Measurements from ENCODE around the gene DSCAM.

DSCAM gene

DNA sequence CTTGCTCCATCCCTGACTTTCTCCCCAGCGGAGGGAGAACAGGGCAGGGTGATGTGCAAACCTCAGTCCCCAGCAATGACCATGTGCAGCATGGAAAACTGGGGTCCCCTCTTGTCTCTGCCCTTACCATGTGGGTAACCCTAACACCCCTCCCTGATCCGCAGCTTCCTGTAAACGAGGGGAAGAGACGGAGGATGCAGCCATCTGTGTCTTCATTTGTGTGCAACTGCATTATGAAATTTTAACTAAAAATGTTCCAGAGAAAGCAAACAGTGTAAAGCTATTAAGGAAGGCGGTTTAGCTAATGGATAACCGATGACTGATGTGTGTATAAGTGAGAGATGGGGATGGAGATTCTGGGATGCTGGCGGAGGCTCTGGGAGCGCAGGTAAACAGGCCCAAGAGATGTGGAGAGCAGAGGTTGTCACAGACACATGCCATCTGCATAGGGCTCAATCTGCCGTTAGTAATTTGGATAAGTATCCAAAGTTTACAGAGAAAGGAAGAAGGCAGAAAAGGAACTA lies 206.6 kb downstream of the DSCAM start:
- Mint-ChIP-seq H3K27ac (no peak overlapping the region), H3K9me3 (peaks cover 6% of the 10 kb centered on the region), H3K4me1 (no peaks in the 10 kb centered on the region), H3K4me3 (no peak overlapping the region), H3K36me3 (no peaks in the 10 kb centered on the region)
- ATAC-seq (no peak), DNase-seq (ENCODE audit: low spot score in 2 of 2) (no peak)

DNA sequence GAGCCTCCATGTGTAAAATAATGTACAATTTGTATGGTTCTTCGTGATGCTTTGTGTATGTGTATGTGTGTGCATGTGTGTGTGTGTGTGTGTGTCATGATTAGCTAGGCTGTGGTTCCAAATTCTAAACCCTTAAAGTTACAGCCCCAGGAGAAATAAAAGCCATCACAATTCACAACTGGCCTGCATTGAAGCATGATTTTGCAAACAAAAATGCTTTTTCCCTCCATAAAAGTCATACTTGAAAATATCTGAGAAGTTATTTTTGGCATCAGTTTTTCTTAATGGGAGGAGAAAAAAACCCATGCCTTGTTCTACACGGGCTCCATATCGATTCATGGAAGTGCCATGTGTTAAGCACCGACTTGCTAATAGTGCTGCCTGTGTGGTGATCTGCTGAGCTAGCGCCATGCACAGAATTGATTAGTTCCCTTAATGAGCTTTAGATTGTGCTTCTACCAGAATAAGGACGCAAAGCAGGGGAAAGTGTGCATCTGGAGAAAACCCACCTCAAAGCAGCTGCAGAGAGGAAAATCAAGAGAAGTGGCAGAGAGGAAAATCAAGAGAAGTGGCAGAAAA lies 207.3 kb downstream of the DSCAM start:
- Mint-ChIP-seq H3K9me3 (peaks cover 9% of the 10 kb centered on the region), H3K4me1 (no peaks in the 10 kb centered on the region), H3K36me3 (no peaks in the 10 kb centered on the region), H3K27ac (no peak overlapping the region), H3K4me3 (no peak overlapping the region)
- DNase-seq (ENCODE audit: low spot score in 2 of 2) (no peak), ATAC-seq (no peak)

DNA sequence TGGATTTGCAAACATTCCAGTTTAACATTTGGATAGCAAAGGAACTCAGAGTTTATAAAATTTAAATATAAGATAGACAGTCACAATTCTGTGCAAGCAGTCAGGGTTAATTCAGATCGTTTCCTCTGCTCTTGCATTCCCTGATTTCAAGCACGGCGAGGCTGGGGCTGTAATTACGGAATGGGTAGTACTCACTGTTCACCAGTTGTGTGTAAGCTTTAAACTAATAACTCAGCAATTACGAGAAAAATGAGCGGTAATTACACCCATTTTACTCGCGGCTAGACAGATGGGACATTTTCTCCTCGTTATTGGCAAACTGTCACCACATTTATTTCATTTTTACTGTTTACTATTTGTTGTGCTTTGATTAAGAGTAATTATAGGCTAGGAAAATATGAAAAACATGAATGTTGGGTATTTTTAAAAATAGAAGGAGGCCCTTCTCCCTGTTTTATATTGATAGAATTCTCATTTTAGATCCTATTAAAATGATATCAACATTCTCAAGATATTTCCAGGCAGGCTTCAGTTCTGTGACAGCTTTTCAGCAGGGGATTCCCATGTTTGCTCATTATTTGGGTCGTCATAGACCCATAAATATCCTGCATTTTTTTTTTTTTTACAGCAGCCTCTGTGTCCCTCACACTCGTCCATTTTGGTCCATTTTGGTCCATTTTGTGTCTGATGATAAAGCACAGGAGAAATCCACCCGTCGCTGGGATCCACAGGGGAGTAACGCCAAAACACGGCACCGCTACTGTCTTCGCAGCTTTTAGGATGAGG lies 208.3 kb downstream of the DSCAM start:
- H3K36me3 Mint-ChIP-seq, result no peaks in the 10 kb centered on the region
- ATAC-seq (no peak), DNase-seq (ENCODE audit: low spot score in 2 of 2) (no peak)
- no peak overlapping the region for H3K27ac Mint-ChIP-seq
- H3K4me1 Mint-ChIP-seq, result no peaks in the 10 kb centered on the region
- no peak overlapping the region for H3K4me3 Mint-ChIP-seq
- H3K9me3 Mint-ChIP-seq, result peaks cover 9% of the 10 kb centered on the region

DNA sequence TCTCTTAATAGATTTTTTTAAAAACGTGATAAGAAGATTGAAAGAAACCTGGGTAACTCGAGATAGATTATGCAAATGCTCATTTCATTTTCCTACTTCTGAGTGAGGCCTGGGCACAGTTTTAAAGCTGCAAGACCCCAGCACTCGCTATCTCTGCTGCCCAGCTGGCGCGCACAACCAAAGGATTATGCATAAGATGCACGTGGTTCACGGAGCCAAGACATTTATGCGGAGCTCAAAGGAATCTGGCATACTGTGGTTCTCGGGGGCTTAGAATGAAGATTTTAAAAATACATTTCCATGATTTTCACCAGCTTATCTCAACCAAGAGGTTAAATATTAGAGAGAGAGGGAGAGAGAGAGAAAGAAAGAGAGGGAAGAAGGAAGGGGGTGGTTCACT lies 210.9 kb downstream of the DSCAM start:
- ATAC-seq, result no peak
- no peak overlapping the region for H3K4me3 Mint-ChIP-seq
- H3K36me3 Mint-ChIP-seq, result no peaks in the 10 kb centered on the region
- no peaks in the 10 kb centered on the region for H3K4me1 Mint-ChIP-seq
- no peak overlapping the region for H3K27ac Mint-ChIP-seq
- H3K9me3 Mint-ChIP-seq, result peaks cover 7% of the 10 kb centered on the region
- no peak for DNase-seq (ENCODE audit: low spot score in 2 of 2)

DNA sequence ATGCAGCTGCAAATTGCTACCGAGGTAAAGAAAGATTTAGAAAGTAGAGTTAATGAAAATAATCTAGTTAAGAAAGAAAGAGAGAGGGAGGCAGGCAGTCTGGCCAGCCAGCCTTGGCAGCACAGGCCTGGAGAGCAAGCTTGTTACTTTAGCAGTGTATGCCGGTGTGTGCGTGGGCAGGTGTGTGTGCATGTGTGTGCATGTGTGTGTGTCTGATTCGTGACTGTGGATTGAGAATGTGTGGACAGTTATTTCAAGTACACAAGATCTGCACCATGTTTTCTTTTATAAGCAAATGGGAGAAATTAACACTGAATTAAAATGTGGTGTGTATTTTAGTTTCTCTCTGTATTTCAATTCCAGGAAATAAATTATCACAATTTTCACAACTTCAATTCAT lies 211.6 kb downstream of the DSCAM start:
- ATAC-seq (no peak), DNase-seq (ENCODE audit: low spot score in 2 of 2) (no peak)
- Mint-ChIP-seq H3K9me3 (peaks cover 5% of the 10 kb centered on the region), H3K27ac (no peak overlapping the region), H3K4me3 (no peak overlapping the region), H3K36me3 (no peaks in the 10 kb centered on the region), H3K4me1 (no peaks in the 10 kb centered on the region)

DNA sequence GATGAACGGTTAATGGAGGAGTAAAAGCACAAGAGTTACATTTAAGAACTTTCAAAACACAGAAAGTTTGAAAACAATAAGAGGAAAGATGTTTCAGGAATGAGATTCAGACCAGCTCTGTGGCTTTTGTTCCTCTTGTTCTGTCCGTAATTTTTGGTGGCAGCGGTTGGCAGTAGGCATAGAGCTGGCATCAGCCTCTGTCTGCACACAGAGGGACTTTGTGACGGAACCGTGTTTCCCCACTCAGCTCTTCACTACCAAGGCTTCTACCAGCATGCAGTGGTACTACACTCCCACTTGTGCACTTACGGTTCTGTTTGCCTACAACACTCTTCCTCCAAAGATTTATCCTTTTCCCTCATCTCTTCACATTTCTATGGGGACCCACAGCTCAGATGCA lies 212.8 kb downstream of the DSCAM start:
- ATAC-seq (no peak), DNase-seq (ENCODE audit: low spot score in 2 of 2) (no peak)
- no peak overlapping the region for H3K27ac Mint-ChIP-seq
- H3K9me3 Mint-ChIP-seq, result peaks cover 7% of the 10 kb centered on the region
- no peak overlapping the region for H3K4me3 Mint-ChIP-seq
- H3K36me3 Mint-ChIP-seq, result no peaks in the 10 kb centered on the region
- no peaks in the 10 kb centered on the region for H3K4me1 Mint-ChIP-seq

DNA sequence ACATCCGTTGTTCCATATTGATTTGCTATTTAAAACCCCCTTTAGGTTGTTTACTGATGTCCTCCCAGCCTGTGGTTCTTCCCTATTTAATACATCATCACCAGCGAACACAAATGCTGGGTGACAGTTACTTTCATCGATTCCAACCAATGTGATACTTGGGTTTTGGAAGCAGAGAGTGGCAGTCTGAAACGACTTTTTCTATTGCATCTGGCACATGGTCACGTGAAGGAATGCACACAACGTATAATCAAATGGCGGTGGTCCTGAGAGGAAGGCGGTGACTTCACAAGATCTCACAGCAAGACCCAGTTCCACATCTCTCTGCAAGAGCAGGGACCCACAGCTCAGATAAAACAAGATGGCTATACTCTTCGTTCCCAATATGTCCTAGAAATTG lies 213.9 kb downstream of the DSCAM start:
- peaks cover 7% of the 10 kb centered on the region for H3K9me3 Mint-ChIP-seq
- H3K36me3 Mint-ChIP-seq, result no peaks in the 10 kb centered on the region
- no peak overlapping the region for H3K27ac Mint-ChIP-seq
- H3K4me1 Mint-ChIP-seq, result no peaks in the 10 kb centered on the region
- no peak for DNase-seq (ENCODE audit: low spot score in 2 of 2)
- no peak for ATAC-seq
- H3K4me3 Mint-ChIP-seq, result no peak overlapping the region

DNA sequence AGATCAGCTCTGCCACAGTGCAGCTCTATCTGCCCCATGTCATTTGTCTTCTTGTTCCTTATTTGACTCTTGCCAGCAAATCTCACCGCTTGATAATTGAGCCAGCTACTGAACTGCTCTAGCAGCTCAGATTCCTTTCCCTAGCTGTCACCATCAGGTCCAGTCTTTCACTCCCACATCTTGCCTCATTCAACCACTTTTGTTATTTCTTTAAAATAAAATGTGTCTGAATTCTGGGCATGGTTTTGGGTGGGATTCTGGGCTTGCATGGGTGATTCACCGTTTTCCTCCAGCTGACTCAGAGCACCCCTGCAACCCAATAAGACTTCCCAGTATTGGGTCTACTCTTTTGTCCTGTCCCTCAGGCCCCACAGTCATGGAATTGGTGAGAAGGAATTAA lies 215.7 kb downstream of the DSCAM start:
- no peaks in the 10 kb centered on the region for H3K36me3 Mint-ChIP-seq

DNA sequence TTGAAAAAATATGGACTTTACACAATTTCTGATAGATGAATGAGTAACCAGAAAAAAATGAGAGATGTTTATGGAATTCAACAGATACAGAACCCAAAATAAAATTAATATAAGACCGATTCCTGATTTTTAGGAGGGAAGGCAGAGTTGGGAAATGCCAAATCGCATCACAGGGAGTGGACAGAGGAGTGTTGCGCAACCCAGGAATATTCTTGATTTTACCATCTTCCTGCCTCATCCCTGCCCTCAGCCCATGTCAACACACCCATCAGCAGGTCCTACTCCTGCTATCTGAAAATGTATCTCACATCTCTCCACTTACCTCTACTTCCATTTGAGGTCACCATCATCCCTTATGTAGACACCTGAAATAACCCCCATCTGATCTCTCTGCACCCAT lies 221.0 kb downstream of the DSCAM start:
- no peaks in the 10 kb centered on the region for H3K4me1 Mint-ChIP-seq
- peaks cover 17% of the 10 kb centered on the region for H3K9me3 Mint-ChIP-seq
- no peak overlapping the region for H3K4me3 Mint-ChIP-seq
- ATAC-seq (no peak), DNase-seq (ENCODE audit: low spot score in 2 of 2) (no peak)
- H3K27ac Mint-ChIP-seq, result no peak overlapping the region
- H3K36me3 Mint-ChIP-seq, result no peaks in the 10 kb centered on the region

More for the DNA sequence above, 215.7 kb downstream of the DSCAM start:
- Mint-ChIP-seq H3K4me3 (no peak overlapping the region), H3K4me1 (no peaks in the 10 kb centered on the region), H3K27ac (no peak overlapping the region), H3K9me3 (peaks cover 11% of the 10 kb centered on the region)
- ATAC-seq, result no peak
- DNase-seq (ENCODE audit: low spot score in 2 of 2), result no peak

DNA sequence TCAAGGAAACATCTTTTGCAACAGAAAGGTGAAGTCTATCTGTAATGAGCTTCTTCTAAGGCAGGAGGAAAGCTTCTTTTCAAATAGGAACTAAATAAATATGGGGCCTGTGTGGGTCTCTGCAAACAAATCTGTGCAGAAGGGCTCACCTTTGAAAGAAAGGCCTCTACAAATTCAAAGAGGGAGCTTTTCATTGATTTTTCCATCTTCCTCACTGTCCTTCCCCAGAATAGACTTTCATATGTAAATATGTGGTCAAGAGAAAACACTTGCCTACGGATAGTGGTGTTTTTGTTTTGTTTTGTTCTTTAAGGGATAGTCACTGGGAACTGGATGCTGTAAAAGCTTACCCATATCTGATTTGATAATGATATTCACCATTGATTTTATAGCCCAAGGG lies 223.4 kb downstream of the DSCAM start:
- Mint-ChIP-seq H3K9me3 (peaks cover 21% of the 10 kb centered on the region), H3K36me3 (no peaks in the 10 kb centered on the region), H3K4me3 (no peak overlapping the region), H3K4me1 (no peaks in the 10 kb centered on the region), H3K27ac (no peak overlapping the region)
- ATAC-seq, result no peak
- DNase-seq (ENCODE audit: low spot score in 2 of 2), result no peak

DNA sequence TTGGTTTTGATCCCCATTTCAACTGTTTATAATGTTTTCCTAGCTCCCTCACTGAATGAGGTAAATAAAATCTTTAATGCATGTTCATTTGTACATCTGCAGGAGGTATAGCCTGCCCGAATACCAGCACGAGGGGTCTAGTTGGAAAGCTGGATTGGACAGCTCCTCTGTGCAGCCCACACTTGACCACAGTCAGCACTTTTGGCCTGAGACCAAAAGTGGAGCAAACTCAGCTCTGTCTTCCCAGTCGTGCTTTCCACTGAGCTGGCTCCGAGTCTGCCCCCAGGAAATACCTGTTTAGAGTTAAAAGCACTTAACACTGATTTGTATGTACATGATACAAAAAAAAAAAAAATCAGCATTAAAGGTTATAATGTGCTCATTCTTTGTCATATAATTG lies 224.4 kb downstream of the DSCAM start:
- Mint-ChIP-seq H3K4me1 (no peaks in the 10 kb centered on the region), H3K4me3 (no peak overlapping the region), H3K36me3 (no peaks in the 10 kb centered on the region), H3K9me3 (peaks cover 29% of the 10 kb centered on the region), H3K27ac (no peak overlapping the region)
- no peak for ATAC-seq
- DNase-seq (ENCODE audit: low spot score in 2 of 2), result no peak

DNA sequence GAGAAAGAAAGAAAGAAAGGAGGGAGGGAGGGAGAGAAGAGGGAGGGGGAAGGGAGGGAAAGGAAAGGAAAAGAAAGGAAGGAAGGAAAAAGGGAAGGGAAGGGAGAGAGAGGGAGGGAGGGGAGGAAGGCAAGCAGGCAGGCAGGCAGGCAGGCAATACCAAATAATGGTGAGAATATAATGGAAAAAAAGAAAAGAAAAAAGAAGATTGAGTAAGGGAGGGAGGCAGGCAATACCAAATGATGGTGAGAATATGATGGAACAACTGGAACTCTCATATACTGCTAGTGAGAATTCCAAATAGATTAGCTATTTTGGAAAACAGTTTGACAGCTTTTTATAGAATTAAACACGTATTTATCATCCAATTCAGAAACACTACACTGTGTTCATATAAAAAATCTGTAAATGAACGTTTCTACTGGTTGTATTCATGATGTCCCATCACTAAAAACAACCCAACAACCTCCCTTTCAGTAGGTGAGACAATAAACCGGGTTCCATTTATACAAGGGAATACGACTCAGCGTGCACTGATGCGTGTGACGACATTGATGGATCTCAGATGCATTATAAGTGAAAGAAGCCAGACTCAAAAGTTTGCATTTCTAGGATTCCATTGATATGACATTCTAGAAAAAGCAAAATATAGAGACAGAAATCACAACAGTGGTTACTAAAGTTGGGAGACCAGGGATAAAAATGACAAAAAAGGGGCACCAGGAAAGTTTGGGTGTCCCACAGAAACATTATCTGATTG lies 226.4 kb downstream of the DSCAM start:
- ATAC-seq (no peak), DNase-seq (ENCODE audit: low spot score in 2 of 2) (no peak)
- Mint-ChIP-seq H3K9me3 (peaks cover 24% of the 10 kb centered on the region), H3K4me3 (no peak overlapping the region), H3K27ac (no peak overlapping the region), H3K36me3 (no peaks in the 10 kb centered on the region), H3K4me1 (no peaks in the 10 kb centered on the region)

DNA sequence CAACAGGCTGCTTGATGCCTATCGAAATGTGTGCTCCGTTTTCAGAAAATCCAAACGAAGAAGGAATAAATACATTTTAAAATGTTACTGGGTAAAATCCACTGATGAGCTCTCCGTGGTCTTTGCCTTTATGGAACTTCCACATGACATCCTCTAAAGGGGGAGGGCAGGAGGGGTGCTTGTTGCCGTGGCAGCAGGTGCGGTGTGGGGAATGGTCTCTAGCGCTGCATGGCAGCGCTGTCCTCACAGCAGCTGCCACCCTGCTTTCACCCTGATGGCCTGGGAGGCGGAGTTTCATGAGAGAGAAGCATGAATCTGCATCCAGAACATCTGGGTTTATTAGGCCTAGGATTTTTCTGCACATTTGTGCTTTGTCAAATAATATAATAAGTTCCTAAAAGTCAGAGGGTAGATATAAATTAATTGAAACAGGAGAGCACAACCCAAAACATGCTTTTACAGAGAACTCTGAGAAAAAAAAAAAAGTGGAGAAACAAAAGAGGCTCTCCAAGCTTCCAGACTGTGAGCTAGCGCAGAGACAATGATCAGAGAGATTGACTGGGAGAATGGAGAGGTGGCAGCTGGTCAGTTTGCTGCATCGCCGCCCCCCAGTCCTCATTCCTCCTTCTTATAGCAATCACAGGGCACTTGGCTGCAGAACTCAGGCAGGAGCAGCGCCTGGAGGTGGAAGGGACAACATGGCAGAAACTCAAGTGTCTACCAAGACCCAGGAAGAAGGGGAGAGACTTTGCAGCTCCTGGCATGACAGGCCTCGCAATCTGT lies 228.6 kb downstream of the DSCAM start:
- Mint-ChIP-seq H3K9me3 (peaks cover 19% of the 10 kb centered on the region), H3K4me1 (no peaks in the 10 kb centered on the region), H3K4me3 (no peak overlapping the region), H3K27ac (no peak overlapping the region), H3K36me3 (no peaks in the 10 kb centered on the region)
- no peak for ATAC-seq
- DNase-seq (ENCODE audit: low spot score in 2 of 2), result no peak

DNA sequence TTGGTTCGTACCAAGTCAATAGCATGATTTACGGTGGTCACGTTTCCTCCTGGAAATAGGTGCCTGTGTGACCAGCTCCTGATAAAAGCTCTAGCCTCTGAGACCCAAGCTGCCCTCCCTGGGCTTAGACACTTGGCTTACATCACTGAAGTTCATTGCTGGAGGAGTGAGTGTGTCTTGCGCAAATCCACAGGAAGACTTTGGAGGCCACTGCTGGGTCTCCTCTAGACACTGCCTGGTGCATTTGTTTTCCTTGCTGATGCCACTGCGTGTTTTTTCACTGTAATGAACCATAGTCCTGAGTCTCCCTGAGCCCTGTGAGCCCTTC lies 230.6 kb downstream of the DSCAM start:
- DNase-seq (ENCODE audit: low spot score in 2 of 2) (no peak), ATAC-seq (no peak)
- Mint-ChIP-seq H3K4me3 (no peak overlapping the region), H3K9me3 (peaks cover 15% of the 10 kb centered on the region), H3K27ac (no peak overlapping the region), H3K36me3 (no peaks in the 10 kb centered on the region), H3K4me1 (no peaks in the 10 kb centered on the region)

Data from stimulated activated effector memory CD8-positive, alpha-beta T cell treated with anti-CD3 and anti-CD28 coated beads, Interleukin-12 subunit alpha, Interleukin-12 subunit beta, amount 100 ng/mL, for 72 hours (primary cell).